Measurements from ENCODE around the gene ANKIB1.

ANKIB1 gene

DNA sequence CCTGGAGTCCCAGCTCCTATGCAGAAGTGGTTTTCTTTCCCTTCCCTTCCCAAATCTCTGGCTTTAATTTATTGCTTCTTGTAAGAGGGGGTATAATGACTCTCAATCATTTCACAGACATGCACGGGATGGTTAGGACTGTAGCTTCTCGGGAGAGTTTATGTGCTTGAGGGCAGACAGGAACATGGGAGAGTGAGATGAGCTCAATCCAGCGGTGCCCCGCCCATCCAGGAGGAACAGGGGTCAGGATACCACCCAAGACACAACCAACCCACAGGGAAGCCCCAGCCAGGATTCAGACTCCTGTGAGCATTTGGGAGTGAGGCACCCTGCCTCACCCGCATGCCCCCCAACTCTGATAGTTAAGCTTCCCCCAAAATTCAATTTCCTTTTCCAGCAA, 167.8 kb downstream of the ANKIB1 start:
- Mint-ChIP-seq H3K9me3 (no peaks in the 10 kb centered on the region), H3K4me3 (no peak overlapping the region), H3K36me3 (ENCODE audit: low read depth) (no peaks in the 10 kb centered on the region), H3K27me3 (ENCODE audit: low read depth, poor library complexity) (peaks cover 24% of the 10 kb centered on the region), H3K27ac (no peak overlapping the region), H3K4me1 (peaks cover 1% of the 10 kb centered on the region)
- no peak for DNase-seq
- TF ChIP-seq, protein P1, sequence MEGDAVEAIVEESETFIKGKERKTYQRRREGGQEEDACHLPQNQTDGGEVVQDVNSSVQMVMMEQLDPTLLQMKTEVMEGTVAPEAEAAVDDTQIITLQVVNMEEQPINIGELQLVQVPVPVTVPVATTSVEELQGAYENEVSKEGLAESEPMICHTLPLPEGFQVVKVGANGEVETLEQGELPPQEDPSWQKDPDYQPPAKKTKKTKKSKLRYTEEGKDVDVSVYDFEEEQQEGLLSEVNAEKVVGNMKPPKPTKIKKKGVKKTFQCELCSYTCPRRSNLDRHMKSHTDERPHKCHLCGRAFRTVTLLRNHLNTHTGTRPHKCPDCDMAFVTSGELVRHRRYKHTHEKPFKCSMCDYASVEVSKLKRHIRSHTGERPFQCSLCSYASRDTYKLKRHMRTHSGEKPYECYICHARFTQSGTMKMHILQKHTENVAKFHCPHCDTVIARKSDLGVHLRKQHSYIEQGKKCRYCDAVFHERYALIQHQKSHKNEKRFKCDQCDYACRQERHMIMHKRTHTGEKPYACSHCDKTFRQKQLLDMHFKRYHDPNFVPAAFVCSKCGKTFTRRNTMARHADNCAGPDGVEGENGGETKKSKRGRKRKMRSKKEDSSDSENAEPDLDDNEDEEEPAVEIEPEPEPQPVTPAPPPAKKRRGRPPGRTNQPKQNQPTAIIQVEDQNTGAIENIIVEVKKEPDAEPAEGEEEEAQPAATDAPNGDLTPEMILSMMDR (IDR thresholded peaks at IDR 0.05): no peak

DNA sequence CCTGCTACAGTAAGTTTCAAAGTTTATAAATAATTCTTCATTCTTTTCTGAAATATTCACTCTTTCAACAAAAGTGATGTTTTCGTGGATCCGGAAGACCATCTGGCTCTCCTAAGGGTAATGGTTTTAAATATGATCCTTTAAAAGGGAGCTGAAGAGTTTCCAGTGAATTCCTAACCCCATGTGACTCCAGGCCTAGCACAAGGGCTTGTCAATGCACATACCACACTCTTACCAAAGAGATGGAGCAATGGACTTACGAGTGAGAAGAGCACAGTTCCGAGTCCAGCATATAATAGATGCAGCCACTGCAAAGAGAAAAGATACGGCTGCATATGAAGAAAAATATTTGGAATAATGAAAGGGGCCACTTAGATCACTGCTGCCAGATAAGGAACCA, 169.5 kb downstream of the ANKIB1 start:
- no peak overlapping the region for H3K27ac Mint-ChIP-seq
- peaks cover 27% of the 10 kb centered on the region for H3K27me3 Mint-ChIP-seq (ENCODE audit: low read depth, poor library complexity)
- no peaks in the 10 kb centered on the region for H3K9me3 Mint-ChIP-seq
- TF ChIP-seq, protein P1 (IDR thresholded peaks at IDR 0.05): no peak
- H3K4me3 Mint-ChIP-seq: no peak overlapping the region
- DNase-seq: no peak
- H3K36me3 Mint-ChIP-seq (ENCODE audit: low read depth): no peaks in the 10 kb centered on the region
- no peaks in the 10 kb centered on the region for H3K4me1 Mint-ChIP-seq

DNA sequence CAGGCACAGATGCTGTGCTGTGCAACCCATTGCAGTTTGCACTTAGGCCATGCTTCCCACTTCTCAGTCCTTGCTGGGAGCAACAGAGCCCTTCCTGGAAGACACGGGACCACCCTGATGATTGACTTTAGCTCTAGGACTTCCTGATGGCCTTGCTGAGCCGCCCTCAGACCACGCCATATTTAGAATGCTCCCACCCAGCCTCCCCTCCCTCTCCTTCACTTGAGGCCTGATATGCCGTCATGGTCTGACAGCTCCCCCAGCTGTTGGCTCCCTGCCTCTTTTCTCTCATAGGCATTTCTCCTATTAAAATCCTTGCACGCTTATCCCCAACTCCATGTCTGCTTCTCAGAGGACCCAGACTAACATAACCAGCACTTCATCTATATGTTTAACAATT, 172.1 kb downstream of the ANKIB1 start:
- H3K9me3 Mint-ChIP-seq: no peaks in the 10 kb centered on the region
- TF ChIP-seq, protein P1 (IDR thresholded peaks at IDR 0.05): no peak
- no peak overlapping the region for H3K4me3 Mint-ChIP-seq
- peaks cover 11% of the 10 kb centered on the region for H3K4me1 Mint-ChIP-seq
- DNase-seq: no peak
- H3K36me3 Mint-ChIP-seq (ENCODE audit: low read depth): no peaks in the 10 kb centered on the region
- H3K27ac Mint-ChIP-seq: no peak overlapping the region
- peaks cover 21% of the 10 kb centered on the region for H3K27me3 Mint-ChIP-seq (ENCODE audit: low read depth, poor library complexity)

DNA sequence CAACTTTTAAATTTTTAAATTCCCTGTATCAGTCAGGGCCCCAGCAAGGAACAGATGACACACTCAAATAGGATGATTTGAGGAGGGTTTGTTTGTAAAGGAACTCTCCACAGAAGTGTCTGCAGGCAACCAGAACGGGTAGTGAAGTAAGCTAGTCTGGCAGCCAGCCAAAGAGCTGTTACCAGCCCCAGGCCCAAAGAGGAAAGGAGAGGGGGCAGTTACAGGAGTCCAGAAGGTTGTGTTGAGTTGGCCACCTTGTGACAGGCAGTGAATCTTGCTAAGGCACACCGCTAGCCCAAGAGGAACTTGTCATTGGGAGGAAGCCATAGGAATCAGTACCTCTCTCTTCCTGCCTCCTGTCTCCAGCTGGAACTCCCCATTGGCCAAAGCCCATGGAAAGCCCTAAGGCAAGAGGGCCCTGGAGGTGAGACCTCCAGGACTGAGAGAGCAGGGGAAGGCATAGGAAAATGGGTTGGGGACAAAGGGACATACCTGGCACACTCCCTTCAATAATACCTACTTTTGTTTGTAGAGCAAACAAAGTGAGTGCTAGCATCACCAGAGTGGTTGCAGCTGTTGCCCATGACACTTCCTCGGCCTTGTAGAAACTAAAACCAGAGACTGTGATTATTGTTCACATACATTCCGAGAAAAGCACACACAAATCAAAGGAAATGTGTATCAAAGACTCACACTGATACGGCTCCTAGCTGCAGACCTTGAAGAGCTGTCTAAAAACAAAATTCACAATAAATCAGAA, 176.1 kb downstream of the ANKIB1 start:
- Mint-ChIP-seq H3K27me3 (ENCODE audit: low read depth, poor library complexity) (peaks cover 4% of the 10 kb centered on the region), H3K4me3 (no peak overlapping the region), H3K9me3 (no peaks in the 10 kb centered on the region), H3K36me3 (ENCODE audit: low read depth) (no peaks in the 10 kb centered on the region), H3K4me1 (peaks cover 24% of the 10 kb centered on the region), H3K27ac (no peak overlapping the region)
- TF ChIP-seq, protein P1 (IDR thresholded peaks at IDR 0.05): no peak
- DNase-seq: no peak

DNA sequence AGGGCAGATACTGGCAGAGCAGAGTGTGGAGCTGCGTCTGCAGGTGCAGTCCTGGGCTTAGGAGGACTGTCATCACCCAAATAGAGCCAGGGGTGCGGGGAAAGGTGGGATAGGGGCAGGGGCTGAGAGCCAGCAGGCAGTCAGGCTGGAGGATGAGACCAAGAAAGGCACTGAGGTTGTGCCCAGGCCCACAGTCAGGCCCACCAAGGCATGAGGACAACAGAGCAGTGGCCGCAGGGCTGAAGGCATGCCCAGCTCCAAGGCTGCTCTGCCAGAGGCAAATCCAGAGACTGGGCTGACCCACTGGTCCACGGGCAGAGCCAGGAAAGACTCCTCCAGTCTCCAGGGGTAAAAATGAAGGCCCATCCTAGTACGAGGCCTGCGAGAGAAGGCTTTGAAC, 177.2 kb downstream of the ANKIB1 start:
- peaks cover 24% of the 10 kb centered on the region for H3K4me1 Mint-ChIP-seq

More for the DNA sequence above, 177.2 kb downstream of the ANKIB1 start:
- H3K27ac Mint-ChIP-seq: no peak overlapping the region
- TF ChIP-seq, protein P1 (IDR thresholded peaks at IDR 0.05): no peak
- peaks cover 6% of the 10 kb centered on the region for H3K27me3 Mint-ChIP-seq (ENCODE audit: low read depth, poor library complexity)
- no peak overlapping the region for H3K4me3 Mint-ChIP-seq
- no peaks in the 10 kb centered on the region for H3K9me3 Mint-ChIP-seq
- no peak for DNase-seq
- H3K36me3 Mint-ChIP-seq (ENCODE audit: low read depth): no peaks in the 10 kb centered on the region
